Naive thymus-derived CD4-positive, alpha-beta T cell (primary cell): ENCODE results near the gene GADD45B. TPM values are rescaled to one million over a fixed set of nuclear protein-coding genes. Genes with fewer than 3 reads are reported as not detected.
A peak's percentile ranks its signal among the peaks of the same experiment; 100 is the strongest.

Source experiments
- ATAC-seq: fragments of 150-1000 bp; cut with Tn5 transposase; 2 replicates; pipeline ENCODE4 v1.10.0; 2021; ENCODE audit warnings: mild to moderate bottlenecking, moderate library complexity
- CTCF ChIA-PET: fragments of 350-600 bp; sonication (Branson Sonifier 250); formaldehyde crosslinking; loops from one replicate; lab custom pipeline; 2021; ENCODE audit warnings: antibody characterized with exemption; lab: Charles Lee
- POLR2A ChIA-PET: fragments of 350-600 bp; sonication (Branson Sonifier 250); formaldehyde crosslinking; loops from one replicate; lab custom pipeline; 2021; ENCODE audit warnings: antibody characterized with exemption, inconsistent platforms; lab: Charles Lee
- DNase-seq, 9 donors: peaks; one replicate each; pipeline versions ENCODE4 v3.0.0 to v3.0.0-alpha.2; 2020 to 2022; ENCODE audit warnings: mixed read lengths in 1 of 9
- H3K27ac ChIP-seq: one replicate; pipeline ENCODE4 v1.7.0; 2013; ENCODE audit warnings: mild to moderate bottlenecking, low read depth, low read length, moderate library complexity
- H3K27me3 ChIP-seq, 2 donors: one replicate each; pipeline ENCODE4 v1.7.0; 2013; ENCODE audit warnings: low read length in 2 of 2, mild to moderate bottlenecking in 2 of 2, moderate library complexity in 2 of 2; ENCODE audit not compliant: control insufficient read depth in 2 of 2, insufficient read depth in 2 of 2
- H3K36me3 ChIP-seq, 3 experiments: 1 replicate in 2 of 3; 2 replicates in 1 of 3; pipeline ENCODE4 v1.7.0; 2013; ENCODE audit warnings: low read length in 3 of 3, mild to moderate bottlenecking in 3 of 3, moderate library complexity in 1 of 3; ENCODE audit not compliant: insufficient read depth in 3 of 3, control insufficient read depth in 2 of 3
- H3K4me1 ChIP-seq, 2 donors: one replicate each; pipeline ENCODE4 v1.7.0; 2013; ENCODE audit warnings: low read length in 2 of 2, mild to moderate bottlenecking in 2 of 2, moderate library complexity in 1 of 2; ENCODE audit not compliant: control insufficient read depth in 2 of 2, insufficient read depth in 2 of 2
- H3K4me3 ChIP-seq: 2 replicates; pipeline ENCODE4 v1.7.0; 2013; ENCODE audit warnings: mild to moderate bottlenecking, low read length
- H3K9me3 ChIP-seq, 3 experiments: 1 replicate in 2 of 3; 2 replicates in 1 of 3; pipeline ENCODE4 v1.7.0; 2013; ENCODE audit warnings: low read length in 3 of 3; ENCODE audit not compliant: control insufficient read depth in 2 of 3
- H3K27ac Mint-ChIP-seq, 9 donors: one replicate each; pipeline ENCODE4 v1.8.0; 2020 to 2022; ENCODE audit warnings: mixed read lengths in 9 of 9, mild to moderate bottlenecking in 8 of 9, moderate library complexity in 5 of 9, inconsistent platforms in 2 of 9
- H3K27me3 Mint-ChIP-seq, 5 donors: one replicate each; pipeline ENCODE4 v1.8.0; 2021 to 2022; ENCODE audit warnings: mixed read lengths in 5 of 5, mild to moderate bottlenecking in 1 of 5
- H3K36me3 Mint-ChIP-seq, 5 donors: one replicate each; pipeline ENCODE4 v1.8.0; 2020 to 2022; ENCODE audit warnings: mixed read lengths in 5 of 5, mild to moderate bottlenecking in 3 of 5, inconsistent platforms in 1 of 5
- H3K4me1 Mint-ChIP-seq, 7 donors: one replicate each; pipeline ENCODE4 v1.8.0; 2020 to 2022; ENCODE audit warnings: mixed read lengths in 7 of 7, mild to moderate bottlenecking in 3 of 7, inconsistent platforms in 1 of 7
- H3K4me3 Mint-ChIP-seq, 10 donors: one replicate each; pipeline ENCODE4 v1.8.0; 2020 to 2022; ENCODE audit warnings: mild to moderate bottlenecking in 10 of 10, mixed read lengths in 10 of 10, moderate library complexity in 6 of 10, inconsistent platforms in 2 of 10
- H3K9me3 Mint-ChIP-seq, 11 donors: one replicate each; pipeline ENCODE4 v1.8.0; 2020 to 2022; ENCODE audit warnings: mixed read lengths in 11 of 11, mild to moderate bottlenecking in 4 of 11, inconsistent platforms in 1 of 11, moderate library complexity in 1 of 11
- intact Hi-C, 2 donors: fragments of 100-400 bp; cut with micrococcal nuclease; formaldehyde crosslinking; loops; one replicate each; pipeline ENCODE4 v1.15.1; 2023
- polyA plus RNA-seq, 2 donors: library from polyadenylated mRNA; unstranded; fragments of 300-500 nt; fragmentation: Illumina TruSeq; gene quantifications; one replicate each; pipeline ENCODE4 v1.2.3, GENCODE V29; 2021
- total RNA-seq, 6 experiments: library from RNA in 5 of 6; stranded (reverse) in 5 of 6; gene quantifications; 1 replicate in 5 of 6; 2 replicates in 1 of 6; pipeline ENCODE4 v1.2.3 and lab custom pipeline; 2021 to 2026

Gene GADD45B
- total and polyA plus RNA-seq, 7 experiments from 2014 or later: 30.1 to 157 (median 82.8) TPM

- Histone ChIP-seq H3K27me3 (no peaks in the 10 kb centered on the region), H3K4me3 (no peak overlapping the region), H3K36me3 (peaks cover 0 to 65% (median 0%) of the 10 kb centered on the region in 3 experiments), H3K27ac (no peak overlapping the region), H3K4me1 (no peaks in the 10 kb centered on the region), H3K9me3 (no peaks in the 10 kb centered on the region)
- ChIA-PET POLR2A (interaction anchor here (0.6 kb wide), 1 partner anchor 157 kb away, joined by 5 read pairs; no protein-coding TSS in a partner anchor), CTCF (no interaction called here)
- Mint-ChIP-seq H3K27ac (no peak overlapping the region), H3K27me3 (no peaks in the 10 kb centered on the region), H3K4me1 (peaks cover 0 to 3% (median 0%) of the 10 kb centered on the region in 7 donors), H3K9me3 (no peaks in the 10 kb centered on the region), H3K4me3 (no peak overlapping the region), H3K36me3 (peaks cover 0 to 13% (median 4%) of the 10 kb centered on the region in 5 donors)
- no peak for ATAC-seq
- DNase-seq: no peak
- intact Hi-C loops: no loop called here
Measured at GRCh38 chr19:2434267-2434666, 41.7 kb upstream of the GADD45B start.

GRCh38 chr19:2434721-2435265 lies 41.1 kb upstream of the GADD45B start:
- ChIA-PET CTCF (no interaction called here), POLR2A (no interaction called here)
- Histone ChIP-seq H3K4me3 (no peak overlapping the region), H3K4me1 (no peaks in the 10 kb centered on the region), H3K36me3 (peaks cover 0 to 65% (median 0%) of the 10 kb centered on the region in 3 experiments), H3K27me3 (no peaks in the 10 kb centered on the region), H3K9me3 (no peaks in the 10 kb centered on the region), H3K27ac (no peak overlapping the region)
- ATAC-seq (no peak), DNase-seq (no peak)
- no peaks in the 10 kb centered on the region for H3K27me3 Mint-ChIP-seq
- intact Hi-C loops: no loop called here
- H3K4me3 Mint-ChIP-seq: no peak overlapping the region
- H3K27ac Mint-ChIP-seq: no peak overlapping the region
- peaks cover 0 to 3% (median 0%) of the 10 kb centered on the region in 7 donors for H3K4me1 Mint-ChIP-seq
- H3K36me3 Mint-ChIP-seq: peaks cover 0 to 13% (median 4%) of the 10 kb centered on the region in 5 donors
- H3K9me3 Mint-ChIP-seq: no peaks in the 10 kb centered on the region

DNA sequence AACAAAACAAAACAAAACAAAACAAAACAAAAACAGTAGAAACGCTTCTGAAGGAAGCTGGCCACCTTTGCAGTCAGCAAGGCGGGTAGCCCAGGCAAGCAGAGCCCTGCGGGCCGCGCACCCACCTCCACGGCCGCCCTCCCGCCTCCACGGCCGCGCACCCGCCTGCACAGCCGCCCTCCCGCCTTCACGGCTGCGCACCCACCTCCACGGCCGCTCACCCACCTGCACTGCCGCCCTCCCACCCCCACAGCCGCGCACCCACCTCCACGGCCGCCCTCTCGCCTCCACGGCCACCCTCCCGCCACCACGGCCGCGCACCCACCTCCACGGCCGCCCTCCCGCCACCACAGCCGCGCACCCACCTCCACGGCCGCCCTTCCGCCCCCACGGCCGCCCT lies 39.5 kb upstream of the GADD45B start:
- no peaks in the 10 kb centered on the region for H3K27me3 Mint-ChIP-seq
- CTCF ChIA-PET: no interaction called here
- no peak for DNase-seq
- Histone ChIP-seq H3K4me3 (no peak overlapping the region), H3K9me3 (no peaks in the 10 kb centered on the region), H3K36me3 (peaks cover 0 to 55% (median 0%) of the 10 kb centered on the region in 3 experiments), H3K27ac (no peak overlapping the region), H3K27me3 (no peaks in the 10 kb centered on the region), H3K4me1 (no peaks in the 10 kb centered on the region)
- H3K36me3 Mint-ChIP-seq: peaks cover 0 to 9% (median 8%) of the 10 kb centered on the region in 5 donors
- POLR2A ChIA-PET: interaction anchor here (0.7 kb wide), 1 partner anchor 44 kb away, joined by 3 read pairs; no protein-coding TSS in a partner anchor
- intact Hi-C loops: no loop called here
- H3K9me3 Mint-ChIP-seq: no peaks in the 10 kb centered on the region
- no peak for ATAC-seq
- H3K4me1 Mint-ChIP-seq: peaks cover 0 to 7% (median 0%) of the 10 kb centered on the region in 7 donors
- no peak overlapping the region for H3K4me3 Mint-ChIP-seq
- no peak overlapping the region for H3K27ac Mint-ChIP-seq

GRCh38 chr19:2436926-2437325 lies 39.0 kb upstream of the GADD45B start:
- DNase-seq: no peak
- Histone ChIP-seq H3K27me3 (no peaks in the 10 kb centered on the region), H3K9me3 (no peaks in the 10 kb centered on the region), H3K4me3 (no peak overlapping the region), H3K36me3 (peaks cover 0 to 55% (median 0%) of the 10 kb centered on the region in 3 experiments), H3K4me1 (no peaks in the 10 kb centered on the region), H3K27ac (no peak overlapping the region)
- ChIA-PET CTCF (no interaction called here), POLR2A (interaction anchor here (0.7 kb wide), 1 partner anchor 44 kb away, joined by 3 read pairs; no protein-coding TSS in a partner anchor)
- H3K4me3 Mint-ChIP-seq: no peak overlapping the region
- no peaks in the 10 kb centered on the region for H3K9me3 Mint-ChIP-seq
- peaks cover 0 to 7% (median 0%) of the 10 kb centered on the region in 7 donors for H3K4me1 Mint-ChIP-seq
- intact Hi-C loops: no loop called here
- no peak overlapping the region for H3K27ac Mint-ChIP-seq
- H3K27me3 Mint-ChIP-seq: no peaks in the 10 kb centered on the region
- peaks cover 0 to 12% (median 8%) of the 10 kb centered on the region in 5 donors for H3K36me3 Mint-ChIP-seq
- ATAC-seq: no peak

DNA sequence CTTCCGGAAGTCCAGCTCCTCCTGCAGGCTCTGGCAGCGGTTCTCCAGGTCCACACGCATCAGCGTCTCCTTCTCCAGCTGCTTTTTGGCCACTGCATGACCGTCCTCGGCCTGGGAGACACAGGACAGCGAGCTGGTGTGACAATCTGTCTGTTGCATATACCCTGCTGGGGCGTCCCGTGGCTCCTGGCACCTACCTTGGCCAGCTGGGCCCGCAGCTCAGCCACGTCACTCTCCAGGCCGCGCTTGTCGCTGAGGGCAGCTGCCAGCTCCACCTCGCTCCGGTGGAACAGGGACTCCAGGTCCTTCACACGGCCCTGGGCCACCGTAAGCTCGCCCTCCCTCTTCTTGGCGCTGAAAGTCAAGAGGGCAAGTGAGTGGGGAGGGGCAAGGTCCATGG lies 37.7 kb upstream of the GADD45B start:
- Histone ChIP-seq H3K4me1 (no peaks in the 10 kb centered on the region), H3K9me3 (no peaks in the 10 kb centered on the region), H3K27me3 (no peaks in the 10 kb centered on the region), H3K4me3 (no peak overlapping the region), H3K27ac (no peak overlapping the region), H3K36me3 (peaks cover 0 to 60% (median 0%) of the 10 kb centered on the region in 3 experiments)
- no peaks in the 10 kb centered on the region for H3K27me3 Mint-ChIP-seq
- peaks cover 0 to 12% (median 8%) of the 10 kb centered on the region in 5 donors for H3K36me3 Mint-ChIP-seq
- no peak for DNase-seq
- no peak overlapping the region for H3K4me3 Mint-ChIP-seq
- no peaks in the 10 kb centered on the region for H3K9me3 Mint-ChIP-seq
- ChIA-PET CTCF (no interaction called here), POLR2A (interaction anchor here (0.6 kb wide), 1 partner anchor 842 kb away, joined by 4 read pairs; no protein-coding TSS in a partner anchor)
- H3K27ac Mint-ChIP-seq: no peak overlapping the region
- intact Hi-C loops: no loop called here
- peaks cover 0 to 7% (median 0%) of the 10 kb centered on the region in 7 donors for H3K4me1 Mint-ChIP-seq
- no peak for ATAC-seq

- H3K27me3 ChIP-seq: no peaks in the 10 kb centered on the region
- peaks cover 0 to 55% (median 0%) of the 10 kb centered on the region in 3 experiments for H3K36me3 ChIP-seq
- no peak for DNase-seq
- H3K4me3 ChIP-seq: no peak overlapping the region
- Mint-ChIP-seq H3K36me3 (peaks cover 0 to 12% (median 5%) of the 10 kb centered on the region in 5 donors), H3K4me1 (peaks cover 0 to 8% (median 0%) of the 10 kb centered on the region in 7 donors), H3K9me3 (no peaks in the 10 kb centered on the region), H3K27ac (peak overlapping the region in 3 of 9 donors; percentile 4 to 48 (median 23)), H3K27me3 (no peaks in the 10 kb centered on the region), H3K4me3 (no peak overlapping the region)
- H3K27ac ChIP-seq: no peak overlapping the region
- CTCF ChIA-PET: interaction anchor here (1.0 kb wide), 1 partner anchor 30 kb away, joined by 3 read pairs; no protein-coding TSS in a partner anchor
- no peaks in the 10 kb centered on the region for H3K4me1 ChIP-seq
- no peaks in the 10 kb centered on the region for H3K9me3 ChIP-seq
- POLR2A ChIA-PET: no interaction called here
- no peak for ATAC-seq
- intact Hi-C loops: no loop called here
Measured at GRCh38 chr19:2440515-2440914, 35.4 kb upstream of the GADD45B start.
